ENCODE data around the gene HSBP1. TPM values are rescaled to one million over a fixed set of nuclear protein-coding genes. Genes with fewer than 3 reads are reported as not detected.
A peak's percentile ranks its signal among the peaks of the same experiment; 100 is the strongest.

The HSBP1 gene
- total and polyA plus RNA-seq, 2 of the 8 experiments (the other 6 are each of a cell fraction or from before 2014, with no cell fraction given), result 78.4 to 219 TPM

- DNase-seq (ENCODE audit: low read depth in 1 of 2, low spot score in 2 of 2) (no peak), FAIRE-seq (no peak)
- H3K36me3 ChIP-seq (ENCODE audit: control insufficient read depth in 2 of 4, insufficient read depth in 4 of 4, low read length in 3 of 4), result peaks cover 0 to 17% (median 2%) of the 10 kb centered on the region in 4 experiments; a peak in 4 of 8 replicates
- H4K20me1 ChIP-seq (replicated peaks in 1 of 2; ENCODE audit: control insufficient read depth in 1 of 2, insufficient read depth in 2 of 2, low read length in 2 of 2), result peaks cover 0 to 4% of the 10 kb centered on the region in 2 experiments
- no peak overlapping the region for H3K23ac ChIP-seq (ENCODE audit: insufficient read length)
- no peak overlapping the region for H2BK15ac ChIP-seq (ENCODE audit: low read length)
- ChIA-PET POLR2A (ENCODE audit: partially characterized antibody) (interaction anchor here (0.6 kb wide), 1 partner anchor 230 kb away, joined by 3 read pairs; no protein-coding TSS in a partner anchor), CTCF (ENCODE audit: partially characterized antibody) (no interaction called here)
- no peak overlapping the region for H3K56ac ChIP-seq (replicated peaks; ENCODE audit: insufficient read length, low read depth, low read length)
- peaks cover 5 to 21% (median 10%) of the 10 kb centered on the region in 4 experiments for H3K4me1 ChIP-seq (replicated peaks in 1 of 4; ENCODE audit: control insufficient read depth in 3 of 4, insufficient read depth in 4 of 4, low read length in 3 of 4)
- H4K91ac ChIP-seq (replicated peaks; ENCODE audit: insufficient read length, low read length), result no peak overlapping the region
- peak overlapping the region; percentile 82 to 100 for H3K4me2 ChIP-seq (ENCODE audit: insufficient read depth in 1 of 2, low read depth in 2 of 2, low read length in 2 of 2)
- peak overlapping the region; percentile 87 to 96 (median 94); a peak in 7 of 8 replicates for H3K4me3 ChIP-seq (ENCODE audit: extremely low read depth in 1 of 4, insufficient read depth in 2 of 4, low read depth in 3 of 4, low read length in 4 of 4)
- H3K27me3 ChIP-seq (replicated peaks in 1 of 4; ENCODE audit: control insufficient read depth in 3 of 4, extremely low read depth in 1 of 4, insufficient read depth in 3 of 4, low read length in 3 of 4), result no peaks in the 10 kb centered on the region; a peak in 1 of 7 replicates
- H3K9ac ChIP-seq (replicated peaks in 1 of 4; ENCODE audit: extremely low read depth in 1 of 4, low read depth in 3 of 4, low read length in 3 of 4), result peak overlapping the region in 1 of 4 experiments; percentile 5; a peak in 1 of 7 replicates
- H3K18ac ChIP-seq (ENCODE audit: extremely low read depth, low read length), result no peak overlapping the region
- H3K9me3 ChIP-seq (ENCODE audit: insufficient read depth in 2 of 2, low read depth in 1 of 2, low read length in 1 of 2), result no peaks in the 10 kb centered on the region
- H3K4ac ChIP-seq (replicated peaks; ENCODE audit: insufficient read length, low read depth, low read length), result no peak overlapping the region
- no peak overlapping the region for H4K5ac ChIP-seq (ENCODE audit: insufficient read length, low read depth, low read length)
- 90% methylated on average over 12 of the region's 13 CpGs; no CpG with 5 or more reads in 1 of the 2 experiments for whole genome bisulfite sequencing, 2 experiments (ENCODE audit: extremely low coverage in 1 of 2, insufficient coverage in 1 of 2, insufficient read length in 1 of 2, insufficient replicate concordance in 2 of 2, low coverage in 1 of 2, low lambda C conversion rate in 2 of 2, missing lambda C conversion rate in 1 of 2)
- 0 out of 2 replicates have a peak overlapping the region, but pooled peaks have one; percentile 7 for H2AK5ac ChIP-seq (ENCODE audit: low read depth, low read length)
- no peak overlapping the region for H4K8ac ChIP-seq (ENCODE audit: extremely low read depth, insufficient read depth, low read length)
- TF ChIP-seq MAFK (IDR thresholded peaks at IDR 0.05; ENCODE audit: low read depth, low read length), result no peak
- H2BK5ac ChIP-seq (ENCODE audit: low read depth, low read length), result no peak overlapping the region
- no peak overlapping the region for H2BK12ac ChIP-seq (ENCODE audit: low read depth, low read length)
- peaks cover 6 to 30% of the 10 kb centered on the region in 2 experiments for H3K79me2 ChIP-seq (ENCODE audit: control insufficient read depth in 1 of 2, insufficient read depth in 2 of 2, low read length in 2 of 2)
- no peak overlapping the region for H2BK120ac ChIP-seq (replicated peaks; ENCODE audit: low read depth, low read length)
- H2AFZ ChIP-seq (ENCODE audit: low read length), result no peak overlapping the region
- peaks cover 5% of the 10 kb centered on the region for H3K23me2 ChIP-seq (ENCODE audit: low read depth, low read length)
- H2BK20ac ChIP-seq (ENCODE audit: low read length), result no peak overlapping the region
- no peak overlapping the region for H3K27ac ChIP-seq (ENCODE audit: low read depth, low read length)
- H3K79me1 ChIP-seq (ENCODE audit: low read depth, low read length), result peaks cover 6% of the 10 kb centered on the region
- no peak overlapping the region for H3K14ac ChIP-seq (ENCODE audit: insufficient read length)
These were observed 1.3 kb downstream of the HSBP1 start for GRCh38 chr16:83809092-83809491.

Data from H1 (cell line).